Stimulated activated memory B cell treated with anti-CD40 and anti-IgM and Interleukin-4, amounts not matched to agents 10 μg/mL and 1 μg/mL and 100 μg/mL, for 72 hours (primary cell): ENCODE measurements around the gene ADARB2.

ENCODE experiments used
- ATAC-seq: fragments of 150-1000 bp; cut with Tn5 transposase; 2 replicates; pipeline ENCODE4 v1.10.0; 2021
- H3K27ac Mint-ChIP-seq: one replicate; pipeline ENCODE4 v1.8.0; 2022; ENCODE audit warnings: mild to moderate bottlenecking, mixed read lengths
- H3K27me3 Mint-ChIP-seq: one replicate; pipeline ENCODE4 v1.8.0; 2022; ENCODE audit warnings: mixed read lengths
- H3K36me3 Mint-ChIP-seq: one replicate; pipeline ENCODE4 v1.8.0; 2022; ENCODE audit warnings: mixed read lengths
- H3K4me1 Mint-ChIP-seq: one replicate; pipeline ENCODE4 v1.8.0; 2022; ENCODE audit warnings: mixed read lengths
- H3K4me3 Mint-ChIP-seq: one replicate; pipeline ENCODE4 v1.8.0; 2022; ENCODE audit warnings: mild to moderate bottlenecking, moderate library complexity, mixed read lengths
- H3K9me3 Mint-ChIP-seq: one replicate; pipeline ENCODE4 v1.8.0; 2022; ENCODE audit warnings: mixed read lengths

ADARB2 gene

DNA sequence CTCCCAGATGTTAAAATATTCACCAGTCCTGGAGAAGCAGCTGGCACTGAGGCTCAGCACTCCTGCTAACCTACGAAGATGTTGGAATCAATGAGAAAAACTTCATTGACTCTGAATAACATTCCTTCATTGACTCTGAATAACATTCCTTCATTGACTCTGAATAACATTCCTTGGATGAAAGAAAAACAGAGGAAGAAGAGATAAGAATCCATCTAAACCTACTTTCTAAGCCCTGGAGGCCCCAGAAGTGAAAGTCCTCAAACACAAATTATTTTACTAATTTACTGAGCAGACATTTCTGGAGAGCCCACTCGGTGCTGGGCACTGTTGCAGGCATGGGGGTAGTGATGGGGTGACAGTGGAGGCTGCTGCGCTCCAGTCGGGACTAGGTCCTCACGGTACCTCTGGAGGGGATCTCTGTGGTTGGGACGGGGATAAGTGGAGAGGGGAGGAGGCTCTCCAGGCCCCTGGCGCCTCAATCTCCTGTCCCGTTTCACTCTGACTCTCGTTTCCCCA is 427.0 kb downstream of the ADARB2 start:
- no peaks in the 10 kb centered on the region for H3K36me3 Mint-ChIP-seq
- H3K27ac Mint-ChIP-seq: no peak overlapping the region
- ATAC-seq: no peak
- no peaks in the 10 kb centered on the region for H3K4me1 Mint-ChIP-seq
- H3K9me3 Mint-ChIP-seq: no peaks in the 10 kb centered on the region
- H3K27me3 Mint-ChIP-seq: peaks cover 16% of the 10 kb centered on the region
- H3K4me3 Mint-ChIP-seq: no peak overlapping the region

DNA sequence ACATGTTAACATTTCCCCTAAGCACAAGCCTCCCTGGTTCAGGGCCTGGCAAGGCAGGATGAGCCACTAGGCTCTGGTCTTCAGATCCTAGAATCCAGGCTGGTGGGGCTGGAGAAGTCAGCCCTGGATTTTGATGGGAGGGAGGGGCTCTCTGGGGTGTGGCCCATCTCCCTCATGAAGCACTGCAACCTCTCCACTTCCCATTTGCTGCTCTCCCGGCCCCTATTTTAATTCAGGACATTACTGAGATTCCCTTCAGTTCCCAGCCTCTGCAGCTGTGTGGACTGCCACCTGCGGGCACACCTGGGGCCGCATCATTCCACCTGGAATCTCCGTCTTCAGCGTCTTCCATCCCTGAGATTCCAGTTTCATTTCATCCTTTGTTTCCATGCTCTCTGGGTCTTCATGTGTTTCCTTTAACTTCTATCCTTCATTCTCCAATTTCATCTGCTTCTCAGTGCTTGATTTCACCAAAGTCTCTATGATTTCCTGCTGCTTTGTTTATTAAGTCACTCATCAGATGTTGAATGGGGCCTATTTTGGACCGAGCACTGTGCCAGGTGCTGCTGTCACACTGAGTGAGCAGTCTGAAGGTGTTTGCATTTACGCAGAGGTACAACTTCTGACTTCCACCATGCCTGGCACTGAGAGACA is 427.6 kb downstream of the ADARB2 start:
- Mint-ChIP-seq H3K9me3 (no peaks in the 10 kb centered on the region), H3K27me3 (peaks cover 11% of the 10 kb centered on the region), H3K36me3 (no peaks in the 10 kb centered on the region), H3K4me3 (no peak overlapping the region), H3K27ac (no peak overlapping the region), H3K4me1 (no peaks in the 10 kb centered on the region)
- ATAC-seq: no peak

DNA sequence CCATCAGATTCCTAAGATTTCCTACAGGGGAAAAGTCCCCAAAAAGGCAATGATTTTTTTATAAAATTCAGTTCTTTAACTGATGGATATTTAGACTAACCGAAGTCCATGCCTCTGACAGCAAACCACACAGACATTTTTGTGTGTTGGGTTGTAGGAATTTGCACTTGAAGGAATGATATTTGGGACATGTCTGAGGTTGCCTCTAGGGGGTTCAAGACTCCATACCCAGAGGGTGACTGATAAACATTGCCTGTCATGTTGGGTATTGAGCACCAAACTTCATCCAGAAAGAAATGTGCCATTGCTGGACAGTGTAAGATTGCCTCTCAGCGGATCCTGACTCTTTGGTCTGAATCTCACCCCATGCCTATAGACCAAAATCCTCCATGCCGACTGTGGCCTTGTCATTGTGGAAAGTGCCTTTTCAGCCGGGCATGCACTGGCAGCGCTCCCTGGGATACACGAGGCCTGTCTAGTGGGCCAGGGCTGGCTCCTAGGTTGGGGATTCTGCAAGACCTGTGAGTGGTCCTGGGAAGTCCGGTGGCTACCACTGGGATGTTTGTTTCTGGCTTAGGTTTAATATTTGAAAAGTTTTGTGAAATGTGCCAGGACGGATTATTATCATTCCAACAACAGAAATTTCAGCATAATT is 428.2 kb downstream of the ADARB2 start:
- no peaks in the 10 kb centered on the region for H3K4me1 Mint-ChIP-seq
- H3K9me3 Mint-ChIP-seq: no peaks in the 10 kb centered on the region
- no peak overlapping the region for H3K4me3 Mint-ChIP-seq
- H3K27me3 Mint-ChIP-seq: peaks cover 4% of the 10 kb centered on the region
- ATAC-seq: no peak
- no peaks in the 10 kb centered on the region for H3K36me3 Mint-ChIP-seq
- no peak overlapping the region for H3K27ac Mint-ChIP-seq

DNA sequence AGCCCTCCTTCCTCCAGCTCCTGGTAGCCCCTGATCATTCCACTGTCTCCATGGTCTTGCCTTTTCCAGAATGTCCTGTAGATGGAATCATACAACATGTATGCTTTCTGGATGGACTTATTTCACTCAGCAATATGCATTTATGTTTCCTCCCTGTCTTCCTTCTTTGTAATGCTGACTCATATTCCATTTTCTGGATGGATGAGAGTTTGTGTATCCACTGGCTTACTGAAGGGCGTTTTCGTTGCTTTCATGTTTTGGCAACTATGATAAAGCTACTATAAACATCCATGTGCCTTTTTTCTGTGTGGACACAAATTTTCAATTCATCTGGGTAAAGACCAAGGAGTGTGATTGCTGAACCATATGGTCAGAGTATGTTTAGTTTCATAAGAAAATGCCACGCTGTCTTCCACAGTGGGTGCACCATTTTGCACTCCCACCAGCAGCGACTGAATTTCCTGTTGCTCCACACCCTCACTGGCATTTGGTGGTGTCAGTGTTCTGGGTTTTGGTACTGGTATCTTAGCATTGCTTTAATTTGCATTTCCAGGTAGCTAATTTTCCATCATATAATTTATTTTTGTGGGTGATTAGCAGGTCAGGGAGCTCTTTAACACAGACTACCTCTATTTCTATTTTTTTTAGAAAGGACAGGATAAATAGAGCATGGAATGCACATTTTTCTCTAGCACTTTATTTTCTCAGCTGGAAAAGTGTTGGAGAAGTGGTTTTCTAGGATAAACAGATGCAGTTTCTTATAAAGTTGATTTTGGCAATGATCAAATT is 429.0 kb downstream of the ADARB2 start:
- no peak for ATAC-seq
- H3K9me3 Mint-ChIP-seq: no peaks in the 10 kb centered on the region
- no peak overlapping the region for H3K27ac Mint-ChIP-seq
- no peaks in the 10 kb centered on the region for H3K4me1 Mint-ChIP-seq
- H3K4me3 Mint-ChIP-seq: no peak overlapping the region
- H3K36me3 Mint-ChIP-seq: no peaks in the 10 kb centered on the region
- H3K27me3 Mint-ChIP-seq: no peaks in the 10 kb centered on the region

DNA sequence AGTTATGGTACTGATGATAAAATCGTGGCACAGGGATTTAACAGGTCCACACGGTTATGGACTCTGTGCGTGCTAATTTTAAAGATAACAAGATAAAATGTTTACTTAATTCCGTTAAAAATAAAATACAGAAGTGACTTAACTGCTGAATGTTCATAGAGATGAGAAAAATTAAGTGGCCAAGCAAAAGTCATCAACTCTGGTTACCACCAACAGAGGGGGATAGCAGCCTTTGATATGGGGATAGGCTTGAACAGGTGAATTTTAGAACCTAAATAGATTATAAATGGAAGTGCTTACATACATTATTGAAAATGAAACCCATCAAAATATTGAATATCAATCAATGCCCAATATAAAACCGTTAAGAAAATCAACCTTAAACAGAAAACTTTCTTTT is 436.2 kb downstream of the ADARB2 start:
- no peak for ATAC-seq
- no peaks in the 10 kb centered on the region for H3K4me1 Mint-ChIP-seq
- H3K27me3 Mint-ChIP-seq: peaks cover 40% of the 10 kb centered on the region
- no peak overlapping the region for H3K27ac Mint-ChIP-seq
- no peaks in the 10 kb centered on the region for H3K36me3 Mint-ChIP-seq
- H3K9me3 Mint-ChIP-seq: no peaks in the 10 kb centered on the region
- no peak overlapping the region for H3K4me3 Mint-ChIP-seq

DNA sequence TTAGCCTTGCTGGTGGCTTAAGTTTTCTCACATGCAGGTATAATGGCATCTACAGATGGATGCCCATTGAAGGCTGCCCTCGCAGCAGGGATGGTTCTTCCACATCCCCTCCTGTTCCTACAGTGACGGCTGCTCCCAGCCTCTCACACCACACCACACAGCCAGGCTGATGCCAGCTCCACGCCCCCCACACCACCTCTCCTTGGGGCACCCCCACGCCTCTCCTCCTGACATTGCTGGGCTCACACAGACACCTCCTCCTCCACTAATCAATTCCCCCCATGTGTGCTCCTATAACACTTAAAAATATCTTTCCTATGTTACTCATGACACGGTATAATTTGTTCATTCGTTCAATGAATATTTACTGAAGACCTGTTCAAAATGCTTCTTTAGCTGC is 437.1 kb downstream of the ADARB2 start:
- peaks cover 42% of the 10 kb centered on the region for H3K27me3 Mint-ChIP-seq
- H3K36me3 Mint-ChIP-seq: no peaks in the 10 kb centered on the region
- no peak overlapping the region for H3K27ac Mint-ChIP-seq
- ATAC-seq: no peak
- H3K4me3 Mint-ChIP-seq: no peak overlapping the region
- H3K4me1 Mint-ChIP-seq: no peaks in the 10 kb centered on the region
- no peaks in the 10 kb centered on the region for H3K9me3 Mint-ChIP-seq

DNA sequence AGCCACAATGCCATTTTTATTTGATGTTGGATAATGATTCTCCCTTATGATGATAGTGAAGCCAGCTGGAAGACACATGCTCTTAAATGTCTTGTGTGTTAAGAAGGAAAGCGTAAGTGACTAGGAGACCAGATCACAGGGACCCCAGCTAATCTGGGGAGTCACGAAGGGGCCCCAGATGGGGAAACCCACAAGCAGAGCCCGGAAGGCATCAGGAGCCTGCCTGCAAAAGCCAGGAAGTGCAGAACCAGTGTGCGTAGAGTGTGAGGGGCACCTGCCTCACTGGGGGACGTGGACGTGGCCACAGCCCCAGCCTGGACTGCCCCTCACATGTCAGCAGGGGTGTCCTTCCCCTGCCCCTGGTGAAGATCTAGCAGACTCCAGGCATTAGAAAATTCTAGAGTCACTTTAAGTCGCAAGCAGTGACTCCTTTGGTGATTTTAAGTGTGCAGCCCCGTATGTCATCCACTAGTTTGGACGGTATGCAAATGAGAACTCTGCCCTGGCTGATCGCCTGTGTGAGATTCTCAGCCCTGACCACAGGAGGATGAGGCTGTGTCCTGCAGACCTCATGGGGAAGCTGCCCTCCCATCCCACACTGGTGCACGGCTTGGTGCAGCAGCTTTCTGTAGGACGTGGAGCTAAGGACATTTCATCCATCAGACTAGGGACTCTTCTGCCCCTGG is 438.1 kb downstream of the ADARB2 start:
- no peak overlapping the region for H3K27ac Mint-ChIP-seq
- no peak for ATAC-seq
- peaks cover 51% of the 10 kb centered on the region for H3K27me3 Mint-ChIP-seq
- H3K36me3 Mint-ChIP-seq: no peaks in the 10 kb centered on the region
- no peak overlapping the region for H3K4me3 Mint-ChIP-seq
- H3K9me3 Mint-ChIP-seq: no peaks in the 10 kb centered on the region
- no peaks in the 10 kb centered on the region for H3K4me1 Mint-ChIP-seq

DNA sequence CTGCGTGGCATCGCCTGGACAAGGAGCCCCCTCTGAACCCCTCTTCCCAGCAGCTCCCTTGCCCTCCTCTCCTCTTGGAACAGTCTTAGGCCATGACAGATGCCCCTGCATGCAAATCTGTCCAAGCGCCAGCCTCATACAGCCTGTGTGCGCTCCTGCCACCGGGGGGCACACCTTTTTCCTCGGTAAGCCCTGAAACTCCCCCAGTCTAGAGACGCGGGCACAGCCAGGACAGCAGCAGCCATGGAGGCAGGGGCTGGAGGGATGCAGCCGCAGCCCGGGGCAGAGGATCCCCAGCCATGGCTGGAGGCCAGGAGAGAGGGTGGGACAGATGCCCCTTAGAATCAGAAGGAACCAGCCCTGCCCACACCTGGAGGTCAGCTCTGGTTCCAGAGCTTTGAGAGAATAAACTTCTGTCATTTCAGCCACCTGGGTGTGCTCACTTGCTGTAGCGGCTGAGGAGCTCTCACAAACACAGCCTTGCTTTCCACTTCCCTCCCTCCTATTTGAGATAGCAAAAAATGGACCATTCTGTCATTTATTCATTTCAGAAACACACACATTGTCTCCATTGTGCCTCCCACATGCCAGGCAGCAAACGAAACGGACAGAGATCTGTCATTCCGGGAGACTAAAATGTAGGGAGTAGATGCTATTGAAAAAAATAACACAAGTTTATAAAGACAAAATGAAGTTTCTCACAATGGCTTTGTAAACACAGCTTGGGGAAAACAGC is 439.6 kb downstream of the ADARB2 start:
- no peaks in the 10 kb centered on the region for H3K36me3 Mint-ChIP-seq
- no peak overlapping the region for H3K27ac Mint-ChIP-seq
- no peak overlapping the region for H3K4me3 Mint-ChIP-seq
- H3K9me3 Mint-ChIP-seq: no peaks in the 10 kb centered on the region
- ATAC-seq: peak; percentile 43
- no peaks in the 10 kb centered on the region for H3K4me1 Mint-ChIP-seq
- H3K27me3 Mint-ChIP-seq: peaks cover 63% of the 10 kb centered on the region

DNA sequence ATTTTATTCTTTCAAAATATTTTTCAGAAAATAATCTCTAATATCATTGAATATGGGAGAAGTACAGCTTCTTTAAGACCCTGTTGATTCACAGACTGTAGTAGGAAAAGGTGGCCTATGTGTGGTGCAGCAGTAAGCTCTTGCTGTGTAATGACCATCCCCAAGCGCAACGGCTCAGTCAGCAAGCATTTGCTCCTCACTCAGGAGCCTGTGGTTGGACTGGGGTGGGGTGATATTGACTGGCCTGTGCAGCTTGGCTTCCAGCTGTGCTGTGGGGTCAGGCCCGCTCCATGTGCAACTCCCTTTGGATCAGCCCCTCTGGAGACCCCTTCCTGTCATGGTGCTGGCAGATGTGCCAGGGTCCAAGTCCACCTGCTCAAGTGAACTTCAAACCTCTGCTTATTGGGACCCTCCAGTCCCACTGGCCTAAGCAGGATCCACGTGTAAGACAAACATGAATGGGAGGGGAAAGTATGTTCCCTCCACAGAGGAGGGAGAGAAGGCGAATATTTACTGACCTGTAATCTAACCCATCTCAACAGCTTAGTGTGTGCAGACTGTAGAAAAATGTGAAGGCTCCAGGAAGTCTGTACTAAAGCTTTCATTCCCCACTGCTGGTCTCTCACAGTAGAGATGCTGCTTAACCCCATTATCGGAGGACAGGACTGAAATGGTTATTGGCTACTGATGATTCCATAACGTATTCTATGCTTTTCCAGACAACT is 441.4 kb downstream of the ADARB2 start:
- Mint-ChIP-seq H3K4me3 (no peak overlapping the region), H3K27ac (no peak overlapping the region), H3K27me3 (peaks cover 78% of the 10 kb centered on the region), H3K36me3 (no peaks in the 10 kb centered on the region), H3K4me1 (no peaks in the 10 kb centered on the region), H3K9me3 (no peaks in the 10 kb centered on the region)
- ATAC-seq: no peak

GRCh38 chr10:1294748-1295147 is 442.6 kb downstream of the ADARB2 start:
- Mint-ChIP-seq H3K27me3 (peaks cover 73% of the 10 kb centered on the region), H3K27ac (no peak overlapping the region)

DNA sequence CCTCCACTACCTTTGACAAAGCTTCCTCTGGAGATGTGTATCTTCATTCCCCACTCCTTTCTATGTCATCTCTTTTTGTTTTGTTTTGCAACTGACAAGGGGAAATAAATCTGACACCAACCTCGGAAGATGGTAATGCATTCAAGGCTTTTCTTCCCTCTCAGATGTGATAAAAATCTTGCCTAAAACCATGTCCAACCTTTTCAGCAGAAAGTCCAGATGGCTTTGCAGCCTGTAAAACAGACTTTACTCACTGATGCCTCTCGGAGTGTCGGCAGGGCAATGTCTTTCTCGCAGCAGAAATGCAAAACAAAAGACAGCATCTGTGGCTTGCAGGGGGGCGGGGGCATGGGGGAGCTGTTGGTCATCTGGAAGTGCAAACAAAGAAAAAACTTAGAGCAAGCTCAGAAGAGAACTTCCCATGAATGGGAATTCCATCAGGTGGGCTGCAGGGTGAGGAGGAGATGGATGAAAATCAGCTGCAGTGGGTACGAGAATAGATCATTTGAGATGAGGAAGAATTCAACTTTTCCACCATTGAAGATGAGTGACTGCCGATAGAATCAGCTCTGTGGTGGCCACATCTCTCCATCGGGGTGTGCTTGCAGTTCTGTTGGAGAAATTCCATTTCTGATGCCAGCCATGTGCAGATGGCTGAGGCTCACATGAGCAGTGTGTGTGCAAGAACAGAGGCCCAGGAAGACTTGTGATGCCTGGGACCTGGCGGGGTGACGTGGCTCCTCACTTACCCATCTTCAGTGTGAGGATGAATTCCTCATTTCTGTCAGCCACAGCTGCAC is 443.5 kb downstream of the ADARB2 start:
- Mint-ChIP-seq H3K4me1 (no peaks in the 10 kb centered on the region), H3K27ac (no peak overlapping the region), H3K36me3 (no peaks in the 10 kb centered on the region), H3K4me3 (no peak overlapping the region), H3K27me3 (peaks cover 73% of the 10 kb centered on the region), H3K9me3 (no peaks in the 10 kb centered on the region)
- ATAC-seq: no peak

More at GRCh38 chr10:1294748-1295147, 442.6 kb downstream of the ADARB2 start:
- Mint-ChIP-seq H3K36me3 (no peaks in the 10 kb centered on the region), H3K9me3 (no peaks in the 10 kb centered on the region), H3K4me3 (no peak overlapping the region), H3K4me1 (no peaks in the 10 kb centered on the region)
- ATAC-seq: no peak

DNA sequence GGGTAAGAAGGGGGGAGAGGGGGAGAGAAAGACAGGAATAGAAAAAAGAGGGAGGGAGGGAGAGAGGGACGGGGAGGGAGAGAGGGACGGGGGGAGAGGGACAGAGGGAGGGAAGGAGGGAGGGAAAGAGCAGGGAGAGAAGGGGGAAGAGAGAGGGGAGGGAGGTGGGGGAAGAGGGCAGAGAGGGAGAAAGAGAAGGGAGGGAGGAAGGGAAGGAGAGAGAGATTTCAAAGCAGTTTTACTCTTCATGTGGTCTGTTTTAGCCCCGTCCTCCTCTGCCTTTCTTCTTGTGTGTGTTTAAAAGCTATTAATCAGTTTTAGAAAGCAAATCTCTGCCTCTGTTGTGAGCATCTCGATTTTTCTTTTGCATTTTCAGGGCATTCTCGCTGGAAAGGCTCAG is 444.2 kb downstream of the ADARB2 start:
- H3K4me1 Mint-ChIP-seq: peaks cover 2% of the 10 kb centered on the region
- H3K4me3 Mint-ChIP-seq: no peak overlapping the region
- no peaks in the 10 kb centered on the region for H3K9me3 Mint-ChIP-seq
- no peak overlapping the region for H3K27ac Mint-ChIP-seq
- H3K27me3 Mint-ChIP-seq: peaks cover 66% of the 10 kb centered on the region
- ATAC-seq: no peak
- H3K36me3 Mint-ChIP-seq: no peaks in the 10 kb centered on the region

DNA sequence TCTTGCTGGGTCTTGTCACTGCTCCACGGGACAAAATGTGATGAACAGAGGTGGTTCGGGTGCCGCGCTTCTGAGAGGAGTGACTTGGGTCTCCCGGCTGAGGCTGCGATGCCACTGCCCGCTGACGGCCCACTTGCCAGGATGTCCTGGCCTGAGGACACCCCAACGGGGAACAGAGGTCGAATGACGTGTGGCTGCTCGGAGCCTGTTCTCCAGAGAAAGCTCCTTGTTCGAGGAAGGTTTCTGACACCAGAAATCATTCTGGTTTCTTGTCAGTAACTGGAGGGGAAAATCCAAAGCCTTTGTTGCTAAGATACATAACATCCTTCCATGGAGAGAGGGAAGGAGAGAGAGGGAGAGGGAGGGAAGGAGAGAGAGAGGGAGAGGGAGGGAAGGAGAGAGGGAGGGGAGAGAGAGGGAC is 444.7 kb downstream of the ADARB2 start:
- peaks cover 61% of the 10 kb centered on the region for H3K27me3 Mint-ChIP-seq
- H3K9me3 Mint-ChIP-seq: no peaks in the 10 kb centered on the region
- H3K4me1 Mint-ChIP-seq: peaks cover 8% of the 10 kb centered on the region
- no peaks in the 10 kb centered on the region for H3K36me3 Mint-ChIP-seq
- ATAC-seq: no peak
- H3K4me3 Mint-ChIP-seq: no peak overlapping the region
- H3K27ac Mint-ChIP-seq: no peak overlapping the region
